ENCODE results near the gene SLC36A4. TPM values are rescaled to one million over a fixed set of nuclear protein-coding genes. Genes with fewer than 3 reads are reported as not detected.

The SLC36A4 gene
- total RNA-seq, 1 donor from 2014 or later, result 25.3 TPM

DNA sequence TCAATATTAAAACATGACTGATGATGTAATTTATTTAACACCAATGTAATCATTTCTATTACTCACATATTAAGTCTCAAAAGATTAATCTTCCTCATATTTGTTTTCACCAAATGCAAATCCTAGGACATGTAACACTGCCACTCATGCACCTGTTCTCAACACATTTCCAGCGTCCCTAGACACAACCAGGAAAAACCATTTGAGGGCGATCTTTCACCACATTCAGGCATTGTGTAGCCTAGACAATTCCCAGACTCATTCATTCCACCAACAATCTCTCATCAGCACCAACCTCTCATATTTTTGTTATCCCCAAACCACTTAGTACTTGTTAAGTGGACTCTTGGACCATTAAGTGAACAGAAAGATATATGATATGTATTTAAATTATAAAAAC lies 66.1 kb downstream of the SLC36A4 start:
- H3K4me1 Mint-ChIP-seq (ENCODE audit: unreplicated experiment), result peaks cover 28% of the 10 kb centered on the region
- H3K27ac Mint-ChIP-seq (ENCODE audit: unreplicated experiment), result no peak overlapping the region
- TF ChIP-seq, protein P1, sequence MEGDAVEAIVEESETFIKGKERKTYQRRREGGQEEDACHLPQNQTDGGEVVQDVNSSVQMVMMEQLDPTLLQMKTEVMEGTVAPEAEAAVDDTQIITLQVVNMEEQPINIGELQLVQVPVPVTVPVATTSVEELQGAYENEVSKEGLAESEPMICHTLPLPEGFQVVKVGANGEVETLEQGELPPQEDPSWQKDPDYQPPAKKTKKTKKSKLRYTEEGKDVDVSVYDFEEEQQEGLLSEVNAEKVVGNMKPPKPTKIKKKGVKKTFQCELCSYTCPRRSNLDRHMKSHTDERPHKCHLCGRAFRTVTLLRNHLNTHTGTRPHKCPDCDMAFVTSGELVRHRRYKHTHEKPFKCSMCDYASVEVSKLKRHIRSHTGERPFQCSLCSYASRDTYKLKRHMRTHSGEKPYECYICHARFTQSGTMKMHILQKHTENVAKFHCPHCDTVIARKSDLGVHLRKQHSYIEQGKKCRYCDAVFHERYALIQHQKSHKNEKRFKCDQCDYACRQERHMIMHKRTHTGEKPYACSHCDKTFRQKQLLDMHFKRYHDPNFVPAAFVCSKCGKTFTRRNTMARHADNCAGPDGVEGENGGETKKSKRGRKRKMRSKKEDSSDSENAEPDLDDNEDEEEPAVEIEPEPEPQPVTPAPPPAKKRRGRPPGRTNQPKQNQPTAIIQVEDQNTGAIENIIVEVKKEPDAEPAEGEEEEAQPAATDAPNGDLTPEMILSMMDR (IDR thresholded peaks at IDR 0.05), result peak; percentile 7
- H3K9me3 Mint-ChIP-seq (ENCODE audit: unreplicated experiment), result peaks cover 7% of the 10 kb centered on the region
- H3K27me3 Mint-ChIP-seq (ENCODE audit: unreplicated experiment), result no peaks in the 10 kb centered on the region
- no peak overlapping the region for H3K4me3 Mint-ChIP-seq (ENCODE audit: unreplicated experiment)
- no peak for DNase-seq (ENCODE audit: extremely low spot score, unreplicated experiment)
- H3K36me3 Mint-ChIP-seq (ENCODE audit: unreplicated experiment), result peaks cover 8% of the 10 kb centered on the region

GRCh38 chr11:93128574-93128973 lies 69.2 kb downstream of the SLC36A4 start:
- no peaks in the 10 kb centered on the region for H3K36me3 Mint-ChIP-seq (ENCODE audit: unreplicated experiment)
- no peak for DNase-seq (ENCODE audit: extremely low spot score, unreplicated experiment)
- no peak overlapping the region for H3K27ac Mint-ChIP-seq (ENCODE audit: unreplicated experiment)
- H3K27me3 Mint-ChIP-seq (ENCODE audit: unreplicated experiment), result no peaks in the 10 kb centered on the region
- peaks cover 10% of the 10 kb centered on the region for H3K4me1 Mint-ChIP-seq (ENCODE audit: unreplicated experiment)
- no peak overlapping the region for H3K4me3 Mint-ChIP-seq (ENCODE audit: unreplicated experiment)
- TF ChIP-seq, protein P1 (IDR thresholded peaks at IDR 0.05), result no peak
- no peaks in the 10 kb centered on the region for H3K9me3 Mint-ChIP-seq (ENCODE audit: unreplicated experiment)

DNA sequence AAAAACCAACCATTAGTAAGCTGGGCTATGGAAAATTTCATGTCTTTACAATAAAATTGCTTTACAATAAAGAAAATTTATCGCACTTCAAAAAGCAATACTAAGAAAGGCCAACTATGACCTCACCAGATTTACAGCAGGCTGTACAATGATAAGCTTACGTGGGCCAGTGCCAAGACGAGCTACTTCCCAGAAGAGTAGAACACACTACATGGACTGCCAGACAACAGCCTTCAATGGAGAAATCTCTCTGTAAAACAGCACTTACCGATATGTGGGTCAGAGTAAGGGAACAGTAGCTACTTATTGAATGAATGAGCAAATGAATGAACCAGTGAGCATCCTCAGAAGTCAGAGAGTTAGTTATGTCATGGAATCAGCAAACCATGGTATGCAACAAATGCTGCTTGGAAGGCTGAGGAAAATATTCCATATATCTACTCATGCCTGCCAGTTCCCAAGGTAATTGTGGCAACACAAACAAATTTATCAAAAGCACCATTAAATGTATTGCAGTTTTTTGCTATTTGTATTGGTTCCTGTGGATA lies 74.4 kb downstream of the SLC36A4 start:
- Mint-ChIP-seq H3K27me3 (ENCODE audit: unreplicated experiment) (peaks cover 6% of the 10 kb centered on the region), H3K4me3 (ENCODE audit: unreplicated experiment) (no peak overlapping the region), H3K36me3 (ENCODE audit: unreplicated experiment) (no peaks in the 10 kb centered on the region), H3K9me3 (ENCODE audit: unreplicated experiment) (no peaks in the 10 kb centered on the region), H3K27ac (ENCODE audit: unreplicated experiment) (no peak overlapping the region), H3K4me1 (ENCODE audit: unreplicated experiment) (no peaks in the 10 kb centered on the region)
- DNase-seq (ENCODE audit: extremely low spot score, unreplicated experiment), result no peak
- TF ChIP-seq, protein P1 (IDR thresholded peaks at IDR 0.05), result no peak

DNA sequence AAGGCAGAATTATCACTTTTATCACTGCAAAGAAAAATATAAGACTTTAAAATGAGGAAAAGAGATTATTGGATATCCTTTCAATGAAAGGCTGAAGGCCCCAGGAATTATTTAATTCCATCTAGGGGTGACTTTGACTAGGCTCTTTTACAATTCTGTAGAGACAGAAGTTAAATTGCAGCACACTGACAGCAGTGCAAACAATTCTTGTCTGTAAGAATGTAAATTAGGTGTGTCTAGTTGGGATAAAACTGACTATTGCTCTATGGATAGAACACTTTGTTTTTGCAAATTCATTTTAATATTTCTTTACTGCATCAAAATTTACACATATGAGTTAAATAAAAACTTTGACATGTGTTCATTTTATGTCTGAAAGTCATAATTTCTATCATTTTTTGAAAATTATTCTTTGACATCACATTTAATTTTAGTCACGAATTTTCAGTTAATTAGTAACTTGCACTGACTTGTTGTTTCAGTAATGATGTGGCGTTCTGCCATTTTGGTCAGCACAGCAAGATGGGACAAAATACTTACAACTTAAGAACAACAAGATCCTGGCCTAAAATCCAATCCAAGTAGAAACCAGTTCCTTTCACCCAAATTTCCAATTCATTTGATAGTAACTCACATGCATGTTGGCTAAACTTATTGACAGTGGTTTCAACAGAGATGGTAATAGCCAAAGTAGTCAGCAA lies 75.1 kb downstream of the SLC36A4 start:
- DNase-seq (ENCODE audit: extremely low spot score, unreplicated experiment), result no peak
- TF ChIP-seq, protein P1 (IDR thresholded peaks at IDR 0.05), result no peak
- Mint-ChIP-seq H3K4me3 (ENCODE audit: unreplicated experiment) (no peak overlapping the region), H3K4me1 (ENCODE audit: unreplicated experiment) (no peaks in the 10 kb centered on the region), H3K27ac (ENCODE audit: unreplicated experiment) (no peak overlapping the region), H3K9me3 (ENCODE audit: unreplicated experiment) (no peaks in the 10 kb centered on the region), H3K36me3 (ENCODE audit: unreplicated experiment) (no peaks in the 10 kb centered on the region), H3K27me3 (ENCODE audit: unreplicated experiment) (peaks cover 7% of the 10 kb centered on the region)

- no peak for DNase-seq (ENCODE audit: extremely low spot score, unreplicated experiment)
- TF ChIP-seq, protein P1 (IDR thresholded peaks at IDR 0.05), result no peak
- Mint-ChIP-seq H3K27me3 (ENCODE audit: unreplicated experiment) (peaks cover 9% of the 10 kb centered on the region), H3K36me3 (ENCODE audit: unreplicated experiment) (no peaks in the 10 kb centered on the region), H3K9me3 (ENCODE audit: unreplicated experiment) (no peaks in the 10 kb centered on the region), H3K27ac (ENCODE audit: unreplicated experiment) (no peak overlapping the region), H3K4me3 (ENCODE audit: unreplicated experiment) (no peak overlapping the region), H3K4me1 (ENCODE audit: unreplicated experiment) (no peaks in the 10 kb centered on the region)
Measured at GRCh38 chr11:93118276-93118675, 79.5 kb downstream of the SLC36A4 start.

All from osteocyte (in vitro differentiated cells).